ENCODE measurements around the gene CHMP4B.
"Not testable (repeated sequence)": the region's sequence is repeated elsewhere in the genome, so short reads cannot be mapped to it uniquely, and the experiment has no call there.

CHMP4B gene

DNA sequence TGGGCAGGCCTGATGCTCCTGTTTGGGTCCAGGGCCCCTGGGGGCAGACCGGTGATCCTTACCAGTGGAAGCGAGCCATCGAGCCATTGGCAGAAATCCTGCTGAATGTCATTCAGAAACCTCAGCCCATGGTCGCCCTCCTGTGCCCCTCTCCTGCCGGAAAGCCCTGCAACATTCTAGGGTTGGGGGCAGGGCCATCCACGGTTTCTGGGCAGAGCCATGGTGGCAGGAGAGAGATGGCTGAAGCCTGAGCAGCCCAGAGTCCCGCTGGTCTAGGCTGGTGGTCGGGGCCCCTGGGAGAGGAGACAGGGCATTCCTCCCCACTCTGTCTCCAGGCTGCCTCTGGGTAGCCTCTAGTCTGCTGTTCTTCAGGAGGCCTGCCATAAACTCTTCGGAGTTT lies 19.6 kb upstream of the CHMP4B start:
- H3K4me3 ChIP-seq (IDR thresholded peaks at IDR 0.05; ENCODE audit: insufficient read depth, low read depth, low read length) = no peak overlapping the region
- TF ChIP-seq, protein P1, sequence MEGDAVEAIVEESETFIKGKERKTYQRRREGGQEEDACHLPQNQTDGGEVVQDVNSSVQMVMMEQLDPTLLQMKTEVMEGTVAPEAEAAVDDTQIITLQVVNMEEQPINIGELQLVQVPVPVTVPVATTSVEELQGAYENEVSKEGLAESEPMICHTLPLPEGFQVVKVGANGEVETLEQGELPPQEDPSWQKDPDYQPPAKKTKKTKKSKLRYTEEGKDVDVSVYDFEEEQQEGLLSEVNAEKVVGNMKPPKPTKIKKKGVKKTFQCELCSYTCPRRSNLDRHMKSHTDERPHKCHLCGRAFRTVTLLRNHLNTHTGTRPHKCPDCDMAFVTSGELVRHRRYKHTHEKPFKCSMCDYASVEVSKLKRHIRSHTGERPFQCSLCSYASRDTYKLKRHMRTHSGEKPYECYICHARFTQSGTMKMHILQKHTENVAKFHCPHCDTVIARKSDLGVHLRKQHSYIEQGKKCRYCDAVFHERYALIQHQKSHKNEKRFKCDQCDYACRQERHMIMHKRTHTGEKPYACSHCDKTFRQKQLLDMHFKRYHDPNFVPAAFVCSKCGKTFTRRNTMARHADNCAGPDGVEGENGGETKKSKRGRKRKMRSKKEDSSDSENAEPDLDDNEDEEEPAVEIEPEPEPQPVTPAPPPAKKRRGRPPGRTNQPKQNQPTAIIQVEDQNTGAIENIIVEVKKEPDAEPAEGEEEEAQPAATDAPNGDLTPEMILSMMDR (conservative IDR thresholded peaks at IDR 0.05; ENCODE audit: low read depth, low read length) = no peak
- H3K27me3 ChIP-seq (ENCODE audit: insufficient read depth, low read depth) = no peaks in the 10 kb centered on the region
- H3K4me2 ChIP-seq = no peak overlapping the region
- no peak overlapping the region for H2AFZ ChIP-seq (ENCODE audit: low read depth)
- no peaks in the 10 kb centered on the region for H3K36me3 ChIP-seq (ENCODE audit: insufficient read depth)
- H3K79me2 ChIP-seq (ENCODE audit: insufficient read depth, low read depth) = no peaks in the 10 kb centered on the region
- H3K9ac ChIP-seq = no peak overlapping the region
- H3K4me1 ChIP-seq (ENCODE audit: low read depth, poor library complexity, severe bottlenecking) = peaks cover 54% of the 10 kb centered on the region
- H3K27ac ChIP-seq = no peak overlapping the region
- H4K20me1 ChIP-seq (ENCODE audit: insufficient read depth) = no peaks in the 10 kb centered on the region

DNA sequence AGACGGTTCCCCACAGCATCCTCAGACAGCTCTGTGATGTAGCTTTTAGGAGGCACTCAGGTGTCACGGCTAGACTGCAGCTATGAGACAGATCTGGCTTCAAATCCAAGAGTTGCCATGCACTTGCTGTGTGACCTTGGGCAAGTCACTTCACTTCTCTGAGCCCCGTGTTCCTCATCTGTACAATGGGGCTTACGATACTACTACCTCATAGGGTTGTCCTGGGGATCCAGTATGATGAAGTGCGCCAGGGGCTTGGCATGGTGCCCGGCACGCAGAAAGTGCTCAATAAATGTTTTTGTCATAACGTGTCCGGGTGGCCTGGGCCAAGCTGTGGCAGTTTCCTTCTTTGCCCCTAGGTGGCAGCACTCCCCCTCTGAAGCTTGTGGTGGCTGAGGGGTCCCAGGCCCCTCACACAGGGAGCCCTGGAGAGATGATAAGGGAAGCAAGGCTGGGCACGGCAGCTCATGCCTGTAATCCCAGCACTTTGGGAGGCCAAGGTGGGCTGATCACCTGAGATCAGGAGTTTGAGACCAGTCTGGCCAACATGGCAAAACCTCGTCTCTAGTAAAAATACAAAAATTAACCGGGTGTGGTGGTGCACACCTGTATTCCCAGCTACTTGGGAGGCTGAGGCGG lies 19.1 kb upstream of the CHMP4B start:
- no peak overlapping the region for H3K4me3 ChIP-seq (IDR thresholded peaks at IDR 0.05; ENCODE audit: insufficient read depth, low read depth, low read length)
- no peaks in the 10 kb centered on the region for H3K79me2 ChIP-seq (ENCODE audit: insufficient read depth, low read depth)
- H3K27ac ChIP-seq = no peak overlapping the region
- H3K27me3 ChIP-seq (ENCODE audit: insufficient read depth, low read depth) = no peaks in the 10 kb centered on the region
- H2AFZ ChIP-seq (ENCODE audit: low read depth) = no peak overlapping the region
- no peaks in the 10 kb centered on the region for H3K36me3 ChIP-seq (ENCODE audit: insufficient read depth)
- TF ChIP-seq, protein P1 (conservative IDR thresholded peaks at IDR 0.05; ENCODE audit: low read depth, low read length) = peak; percentile 86
- no peak overlapping the region for H3K9ac ChIP-seq
- no peaks in the 10 kb centered on the region for H4K20me1 ChIP-seq (ENCODE audit: insufficient read depth)
- H3K4me2 ChIP-seq = no peak overlapping the region
- peaks cover 48% of the 10 kb centered on the region for H3K4me1 ChIP-seq (ENCODE audit: low read depth, poor library complexity, severe bottlenecking)

DNA sequence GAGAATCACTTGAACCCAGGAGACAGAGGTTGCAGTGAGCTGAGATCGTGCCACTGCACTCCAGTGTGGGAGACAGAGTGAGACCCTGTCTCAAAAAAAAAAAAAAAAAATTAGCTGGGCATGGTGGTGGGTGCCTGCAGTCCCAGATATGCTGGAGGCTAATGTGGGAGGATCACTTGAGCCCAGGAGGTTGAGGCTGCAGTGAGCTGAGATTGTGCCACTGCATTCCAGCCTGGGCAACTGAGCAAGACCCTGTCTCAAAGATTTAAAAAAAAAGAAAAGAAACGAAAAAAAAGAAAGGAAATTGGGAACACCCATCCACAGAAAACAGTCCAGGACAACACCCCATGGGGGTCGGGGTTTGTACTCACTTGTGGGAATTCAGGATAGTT lies 18.6 kb upstream of the CHMP4B start:
- H3K4me1 ChIP-seq (ENCODE audit: low read depth, poor library complexity, severe bottlenecking) = peaks cover 43% of the 10 kb centered on the region
- H4K20me1 ChIP-seq (ENCODE audit: insufficient read depth); H3K4me3 ChIP-seq (IDR thresholded peaks at IDR 0.05; ENCODE audit: insufficient read depth, low read depth, low read length); H3K4me2 ChIP-seq; H3K9ac ChIP-seq; H3K27ac ChIP-seq; H3K27me3 ChIP-seq (ENCODE audit: insufficient read depth, low read depth); H2AFZ ChIP-seq (ENCODE audit: low read depth); H3K36me3 ChIP-seq (ENCODE audit: insufficient read depth); H3K79me2 ChIP-seq (ENCODE audit: insufficient read depth, low read depth): not testable (repeated sequence)

DNA sequence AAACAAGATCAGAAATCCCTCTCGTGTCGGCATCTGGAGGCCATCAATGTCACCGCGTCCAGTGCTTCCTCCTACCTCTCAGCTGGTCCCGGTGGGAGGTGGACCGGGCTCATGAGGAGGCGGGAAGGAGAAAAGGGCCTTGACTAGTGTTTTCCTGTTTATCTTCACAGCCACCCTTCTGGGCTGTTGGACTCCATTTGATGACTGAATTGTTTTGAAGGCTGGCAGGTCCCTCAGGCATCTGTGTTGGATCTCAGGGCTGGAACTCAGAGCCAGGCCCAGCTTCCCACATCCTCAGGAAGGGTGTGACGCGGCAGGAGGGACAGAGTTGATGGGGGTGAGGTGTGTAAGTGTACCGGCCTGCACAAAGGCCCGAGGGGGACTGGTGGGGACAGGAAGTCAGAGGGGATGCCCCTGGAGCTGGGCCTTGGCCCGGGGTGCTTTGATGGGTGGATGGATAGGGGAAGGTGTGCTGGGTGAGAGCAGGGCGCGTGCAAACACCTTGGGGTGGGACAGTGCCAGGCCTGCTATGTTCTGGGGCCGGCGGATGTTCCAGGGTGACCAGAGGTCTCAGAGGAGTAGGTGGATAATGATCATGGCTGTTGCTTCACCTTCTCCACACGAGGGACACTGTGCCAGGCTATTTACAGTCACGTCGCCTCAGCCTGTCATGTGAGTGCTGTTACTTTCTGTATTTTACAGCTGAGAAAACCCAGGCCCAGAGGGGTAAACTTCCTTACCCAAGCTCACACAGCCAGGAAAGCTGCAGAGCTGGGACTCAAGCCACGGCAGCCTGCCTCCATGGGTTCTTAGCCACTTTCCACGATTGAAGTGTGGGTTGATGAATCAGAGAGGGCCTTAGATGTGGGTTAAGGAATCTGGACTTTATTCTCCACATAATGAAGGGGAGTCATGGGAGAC lies 17.9 kb upstream of the CHMP4B start:
- no peaks in the 10 kb centered on the region for H3K79me2 ChIP-seq (ENCODE audit: insufficient read depth, low read depth)
- no peaks in the 10 kb centered on the region for H4K20me1 ChIP-seq (ENCODE audit: insufficient read depth)
- H3K27ac ChIP-seq = no peak overlapping the region
- H3K4me3 ChIP-seq (IDR thresholded peaks at IDR 0.05; ENCODE audit: insufficient read depth, low read depth, low read length) = no peak overlapping the region
- no peaks in the 10 kb centered on the region for H3K36me3 ChIP-seq (ENCODE audit: insufficient read depth)
- peaks cover 36% of the 10 kb centered on the region for H3K4me1 ChIP-seq (ENCODE audit: low read depth, poor library complexity, severe bottlenecking)
- TF ChIP-seq, protein P1 (conservative IDR thresholded peaks at IDR 0.05; ENCODE audit: low read depth, low read length) = no peak
- H3K27me3 ChIP-seq (ENCODE audit: insufficient read depth, low read depth) = no peaks in the 10 kb centered on the region
- H3K4me2 ChIP-seq = no peak overlapping the region
- no peak overlapping the region for H2AFZ ChIP-seq (ENCODE audit: low read depth)
- H3K9ac ChIP-seq = no peak overlapping the region

All from KMS-11 (cell line).